A172 (cell line): Measurements from ENCODE around the gene HUNK. TPM values are rescaled to one million over a fixed set of nuclear protein-coding genes. Genes with fewer than 3 reads are reported as not detected.
"Not testable (repeated sequence)": the region's sequence is repeated elsewhere in the genome, so short reads cannot be mapped to it uniquely, and the experiment has no call there.

Experiments used
- DNase-seq: peaks from one replicate; pipeline ENCODE4 v3.0.0-alpha.2; 2015; ENCODE audit warnings: low spot score
- total RNA-seq: library from RNA; depleted of rRNA; stranded (reverse); fragments of >200 nt; shearing (Covaris generic); gene quantifications from 2 replicates; pipeline ENCODE4 v1.2.3, GENCODE V29; 2014; rRNA removed

Gene HUNK
- 0.96 and 1.2 TPM in 2 replicates for total RNA-seq

GRCh38 chr21:31872452-31873274 lies at the start of gene HUNK:
Gene HUNK (plus strand): TSS chr21:31873020. CDS start chr21:31873675, 655 bp downstream.
- DNase-seq: no peak

DNA sequence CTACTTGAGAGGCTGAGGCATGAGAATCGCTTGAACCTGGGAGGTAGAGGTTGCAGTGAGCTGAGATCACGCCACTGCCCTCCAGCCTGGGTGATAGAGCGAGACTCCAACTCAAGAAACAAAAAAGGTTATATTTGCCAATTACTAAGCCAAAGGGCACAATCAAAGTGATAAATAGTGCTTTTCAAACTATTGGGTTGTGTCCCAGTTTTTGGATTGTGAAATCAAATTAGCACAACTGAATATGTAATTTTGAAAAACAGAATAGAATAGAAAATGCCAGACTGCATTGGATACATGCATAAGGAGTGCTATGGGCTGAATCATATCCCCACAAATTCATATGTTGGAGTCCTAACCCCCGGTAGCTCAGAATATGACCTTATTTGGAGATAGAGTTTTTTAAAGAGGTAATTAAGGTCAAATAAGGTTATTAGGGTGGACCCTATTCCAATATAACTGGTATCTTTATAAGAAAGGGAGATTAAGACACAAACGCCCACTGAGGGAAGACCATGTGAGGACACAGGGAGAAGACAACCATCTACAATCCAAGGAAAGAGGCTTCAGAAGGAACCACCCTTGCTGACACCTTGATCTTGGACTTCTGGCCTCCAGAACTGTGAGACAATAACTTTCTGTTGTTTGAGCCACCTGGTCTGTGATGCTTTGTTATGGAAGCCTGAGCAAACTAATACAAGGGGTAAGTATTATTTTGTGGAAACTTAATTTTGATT lies 42.9 kb upstream of the HUNK start:
- DNase-seq: no peak

DNA sequence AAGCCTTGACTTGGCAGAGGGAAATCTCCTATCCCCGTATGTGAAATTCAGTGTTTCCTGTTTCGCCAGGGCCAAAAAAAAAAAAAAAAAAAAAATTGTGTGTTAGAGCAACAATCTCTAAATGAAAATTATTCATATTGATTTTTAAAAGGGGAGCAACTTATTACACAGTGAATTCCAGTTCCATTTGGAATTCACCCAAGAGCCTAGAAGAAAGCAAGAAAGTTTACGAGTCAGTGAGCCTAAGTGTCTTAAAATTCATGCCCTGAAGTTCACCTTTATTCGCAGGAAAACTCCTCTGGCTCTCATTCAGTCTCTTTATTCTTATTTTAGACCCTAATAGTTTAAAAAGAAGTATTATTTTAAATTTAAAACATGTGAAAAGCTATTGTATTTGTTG lies 42.1 kb upstream of the HUNK start:
- DNase-seq: no peak

DNA sequence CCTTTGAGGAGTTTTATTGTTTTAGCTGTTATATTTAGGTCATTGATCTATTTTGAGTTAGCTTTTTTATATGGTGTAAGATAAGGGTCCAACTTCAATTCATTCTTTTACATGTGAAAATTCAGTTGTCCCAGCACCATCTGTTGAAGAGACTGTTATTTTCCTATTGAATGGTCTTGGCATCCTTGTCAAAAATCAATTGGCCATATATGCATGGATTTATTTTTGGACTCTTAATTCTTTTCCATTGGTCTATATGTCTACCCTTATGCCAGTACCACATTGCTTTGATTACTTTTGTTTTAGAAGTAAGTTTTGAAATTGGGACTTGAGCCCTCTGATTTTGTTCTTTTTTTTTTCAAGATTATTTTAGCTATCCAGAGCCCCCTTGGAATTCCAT lies 35.8 kb upstream of the HUNK start:
- DNase-seq: no peak

- DNase-seq: no peak
Measured at GRCh38 chr21:31837618-31838390, 35.0 kb upstream of the HUNK start.

DNA sequence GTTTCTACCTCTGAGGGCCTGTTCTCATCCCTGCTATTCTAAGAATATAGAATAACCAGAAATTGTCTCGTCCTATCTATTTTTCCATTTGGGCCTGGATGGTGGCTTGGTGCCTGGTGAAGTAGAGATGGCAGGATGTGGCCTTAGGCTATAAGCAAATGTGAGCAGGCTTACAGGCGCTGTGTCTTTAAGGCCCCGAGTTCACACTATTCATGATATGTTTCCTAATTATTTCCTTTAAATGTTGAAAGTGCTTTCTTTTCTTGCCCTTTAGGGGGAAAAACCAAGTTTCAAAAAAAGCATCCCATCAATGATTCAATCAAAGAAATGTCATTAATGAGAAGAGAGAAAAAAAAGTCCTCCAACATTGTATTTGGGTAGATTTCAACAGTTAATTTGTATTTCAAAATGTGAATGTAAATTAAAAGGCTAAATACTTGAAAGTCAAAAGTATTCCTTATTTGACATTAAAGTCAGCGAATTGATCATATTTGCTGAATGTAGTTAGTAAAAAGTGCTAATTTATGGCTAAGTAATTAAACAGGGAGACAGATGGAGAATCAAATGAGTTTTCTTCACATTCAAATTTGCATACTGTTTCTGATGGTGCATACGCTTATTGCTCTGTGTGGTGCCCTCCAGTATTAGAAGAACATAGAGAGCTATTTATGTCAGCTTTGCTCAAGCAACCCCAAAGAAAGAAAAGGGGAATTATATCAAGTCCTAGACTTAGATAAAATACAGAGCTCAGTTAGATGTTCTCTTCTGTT lies 34.0 kb upstream of the HUNK start:
- no peak for DNase-seq

DNA sequence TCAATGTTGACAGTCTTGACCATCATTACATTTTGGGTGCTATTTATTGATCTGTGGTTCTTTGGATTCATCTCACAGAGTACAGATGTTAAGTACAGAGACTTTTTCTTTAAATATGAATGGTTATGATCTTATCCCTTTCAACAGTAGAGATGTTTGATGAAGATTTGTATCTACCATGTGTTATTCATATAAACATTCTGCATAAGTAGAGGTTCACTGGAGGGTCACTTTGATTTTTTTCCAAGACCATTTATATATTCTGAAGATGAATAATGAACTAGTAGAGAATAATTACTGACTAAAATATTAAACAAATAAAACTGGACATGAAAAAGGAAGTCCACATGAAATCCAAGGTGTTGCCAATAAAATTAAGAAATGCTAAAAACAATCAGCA lies 28.6 kb upstream of the HUNK start:
- DNase-seq: no peak

DNA sequence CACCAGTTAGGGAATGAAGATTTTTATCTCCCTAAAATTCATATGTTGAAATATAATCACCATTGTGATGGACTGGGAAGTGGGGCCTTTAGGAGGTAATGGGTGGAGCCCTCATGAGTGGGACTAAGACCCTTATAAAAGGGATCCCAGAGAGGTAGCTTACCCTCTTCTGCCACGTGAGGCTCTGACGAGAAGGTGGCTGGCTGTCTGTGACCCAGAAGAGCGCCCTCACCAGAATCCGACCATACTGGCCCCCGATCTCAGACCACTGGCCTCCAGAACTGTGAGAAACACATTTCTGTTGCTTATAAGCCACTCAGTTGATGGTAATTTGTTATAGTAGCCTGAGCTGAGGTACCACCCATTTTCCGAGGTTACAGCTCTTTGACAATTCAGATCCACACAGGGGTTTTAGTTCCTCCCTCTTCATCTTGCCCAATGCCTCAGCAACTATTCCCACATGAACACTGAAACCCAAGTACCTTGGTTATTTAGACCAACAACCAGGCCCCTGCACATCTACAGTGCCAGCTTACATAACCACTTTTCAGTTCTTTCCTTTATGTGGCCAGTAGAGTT lies 27.6 kb upstream of the HUNK start:
- no peak for DNase-seq

- no peak for DNase-seq
Measured at GRCh38 chr21:31846690-31847089, 26.1 kb upstream of the HUNK start.

DNA sequence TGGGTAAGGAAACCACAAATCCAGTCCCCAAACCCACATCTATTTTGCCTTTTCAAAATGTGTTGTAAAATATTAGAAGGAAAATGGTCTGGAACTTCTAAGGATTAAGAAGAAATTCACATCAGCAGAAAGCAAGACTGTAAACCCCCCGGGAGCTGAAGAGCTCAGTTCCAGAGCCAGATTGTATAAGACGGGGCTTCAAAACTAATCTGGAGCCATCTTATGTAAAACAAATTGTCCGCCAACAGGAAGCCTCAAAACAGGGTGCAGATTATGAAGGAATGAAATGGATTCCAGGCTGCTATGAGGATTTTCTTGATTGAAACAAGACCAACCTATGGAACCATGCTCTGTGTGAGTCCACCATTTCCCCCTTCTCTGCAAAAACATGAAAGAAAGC lies 25.1 kb upstream of the HUNK start:
- DNase-seq: no peak

DNA sequence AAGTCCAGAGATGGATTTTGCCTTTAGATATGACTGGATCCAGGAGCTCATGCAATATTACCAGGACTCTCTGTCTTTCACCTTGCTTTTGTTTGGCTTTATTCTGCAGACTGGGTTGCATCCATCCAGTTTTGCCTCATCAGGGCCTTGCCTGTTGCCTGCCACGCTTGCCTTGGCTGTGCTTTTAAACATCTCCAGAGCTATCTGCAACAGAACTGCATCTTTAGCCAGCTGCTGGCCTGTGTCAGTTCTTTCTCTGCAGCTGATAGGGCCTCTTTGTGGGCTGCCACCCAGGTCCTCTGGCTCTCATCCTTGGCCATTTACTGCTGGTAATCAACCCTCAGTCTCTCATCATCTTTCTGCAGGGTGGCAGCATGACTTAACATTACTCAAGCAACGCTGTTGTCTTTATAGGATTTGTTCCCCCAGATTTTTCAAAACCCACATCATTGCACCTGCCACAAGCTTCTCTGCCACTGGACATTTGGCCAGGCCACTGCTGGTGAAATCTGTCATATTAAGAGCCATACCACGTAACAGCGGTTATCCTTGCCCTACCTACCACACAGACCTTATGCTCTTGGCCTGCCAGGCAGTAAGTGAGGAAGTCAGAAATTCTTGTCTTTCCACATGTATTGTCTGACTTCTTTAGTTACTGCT lies 24.4 kb upstream of the HUNK start:
- no peak for DNase-seq

- no peak for DNase-seq
Measured at GRCh38 chr21:31850886-31851285, 21.9 kb upstream of the HUNK start.

DNA sequence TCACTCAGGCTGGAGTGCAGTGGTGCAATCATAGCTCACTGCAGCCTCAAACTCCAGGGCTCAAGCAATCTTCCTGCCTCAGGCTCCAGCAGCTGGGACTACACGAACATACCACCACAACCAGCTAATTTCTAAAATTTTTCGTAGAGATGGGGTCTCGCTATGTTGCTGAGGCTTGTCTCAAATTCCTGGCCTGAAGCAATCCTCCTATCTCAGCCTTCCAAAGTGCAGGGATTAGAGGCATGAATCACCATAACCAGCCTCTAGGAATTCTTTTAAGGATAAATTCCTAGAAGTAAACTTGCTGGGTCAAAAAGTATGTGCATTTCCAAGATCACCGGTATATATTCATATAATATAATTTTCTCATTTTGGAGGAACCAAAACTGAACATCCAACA lies 17.6 kb upstream of the HUNK start:
- no peak for DNase-seq

GRCh38 chr21:31857096-31857495 lies 15.7 kb upstream of the HUNK start:
- DNase-seq: no peak

GRCh38 chr21:31857631-31858030 lies 15.2 kb upstream of the HUNK start:
- not testable (repeated sequence) for DNase-seq

GRCh38 chr21:31860851-31861250 lies 12.0 kb upstream of the HUNK start:
- no peak for DNase-seq

DNA sequence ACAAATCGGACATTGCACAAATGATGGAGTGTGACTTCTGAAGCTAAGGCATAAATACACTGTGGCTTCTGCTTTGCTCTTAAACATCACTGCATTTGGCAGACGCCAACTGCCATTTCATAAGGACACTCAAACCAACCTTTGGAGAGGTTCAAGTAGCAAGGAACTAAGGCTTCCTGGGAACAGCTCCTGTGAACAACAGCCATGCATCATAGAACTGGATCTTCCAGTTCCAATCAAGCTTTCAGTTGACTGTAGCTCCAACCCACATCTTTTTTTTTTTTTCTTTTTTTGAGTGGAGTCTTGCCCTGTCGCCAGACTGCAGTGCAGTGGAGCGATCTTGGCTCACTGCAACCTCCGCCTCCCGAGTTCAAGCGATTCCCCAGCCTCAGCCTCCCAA lies 10.7 kb upstream of the HUNK start:
- no peak for DNase-seq

GRCh38 chr21:31865429-31865970 lies 7.3 kb upstream of the HUNK start:
- DNase-seq: no peak

DNA sequence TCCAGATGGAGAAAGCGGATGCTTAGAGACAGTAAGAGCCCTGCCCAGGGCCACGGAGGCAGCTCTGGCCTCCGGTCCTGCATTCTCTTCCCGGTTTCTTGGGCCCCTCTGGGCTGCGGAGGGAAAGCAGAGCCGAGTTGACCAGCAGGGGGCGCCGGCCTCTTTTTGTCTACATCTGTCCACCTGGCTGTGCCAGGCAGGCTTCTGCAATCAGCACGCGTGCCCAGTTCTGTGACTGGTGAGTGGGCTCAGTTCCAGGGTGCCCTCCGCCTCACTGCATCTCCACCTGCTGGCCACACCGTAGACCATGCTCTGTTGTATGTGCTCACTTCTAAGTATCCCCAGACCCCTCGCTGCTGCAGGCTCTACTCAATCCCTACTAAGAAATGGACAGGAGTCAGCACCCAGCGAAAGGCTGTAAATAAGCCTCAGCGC lies 6.7 kb upstream of the HUNK start:
- peak; percentile 86 for DNase-seq

- DNase-seq: no peak
Measured at GRCh38 chr21:31869750-31870149, 3.1 kb upstream of the HUNK start.
